Measurements from ENCODE around the gene METTL26.

METTL26 gene

GRCh38 chr16:660132-660458 is 24.0 kb upstream of the METTL26 start:
- in situ Hi-C loops (cut with MboI; ENCODE audit: low sequenced_read_pairs): loop anchor here (10.0 kb wide), 1 partner anchor 265 kb away; the partner anchor contains the start of gene NME4

GRCh38 chr16:659618-660017 is 23.5 kb upstream of the METTL26 start:
- in situ Hi-C loops (cut with MboI; ENCODE audit: low sequenced_read_pairs): loop anchor here (10.0 kb wide), 1 partner anchor 265 kb away; the partner anchor contains the start of gene NME4

GRCh38 chr16:658679-659571 is 22.8 kb upstream of the METTL26 start:
- in situ Hi-C loops (cut with MboI; ENCODE audit: low sequenced_read_pairs): no loop called here

GRCh38 chr16:657487-657886 is 21.4 kb upstream of the METTL26 start:
- in situ Hi-C loops (cut with MboI; ENCODE audit: low sequenced_read_pairs): no loop called here

- in situ Hi-C loops (cut with MboI; ENCODE audit: low sequenced_read_pairs): no loop called here
Observed at GRCh38 chr16:654034-654433, 17.9 kb upstream of the METTL26 start.

GRCh38 chr16:652454-653305 is 16.6 kb upstream of the METTL26 start:
- in situ Hi-C loops (cut with MboI; ENCODE audit: low sequenced_read_pairs): no loop called here

- in situ Hi-C loops (cut with MboI; ENCODE audit: low sequenced_read_pairs): no loop called here
Observed at GRCh38 chr16:651844-652243, 15.7 kb upstream of the METTL26 start.

GRCh38 chr16:649631-650030 is 13.5 kb upstream of the METTL26 start:
- in situ Hi-C loops (cut with MboI; ENCODE audit: low sequenced_read_pairs): no loop called here

GRCh38 chr16:648781-649589 is 12.9 kb upstream of the METTL26 start, which contains the start of gene WDR90:
Gene WDR90 (plus strand): TSS chr16:649365. CDS start chr16:649417, 52 bp downstream.
- in situ Hi-C loops (cut with MboI; ENCODE audit: low sequenced_read_pairs): no loop called here

GRCh38 chr16:648071-648780 is 12.1 kb upstream of the METTL26 start:
- in situ Hi-C loops (cut with MboI; ENCODE audit: low sequenced_read_pairs): no loop called here

- in situ Hi-C loops (cut with MboI; ENCODE audit: low sequenced_read_pairs): no loop called here
Observed at GRCh38 chr16:647173-647902, 11.2 kb upstream of the METTL26 start.

GRCh38 chr16:646679-647172 is 10.6 kb upstream of the METTL26 start:
- in situ Hi-C loops (cut with MboI; ENCODE audit: low sequenced_read_pairs): no loop called here

- in situ Hi-C loops (cut with MboI; ENCODE audit: low sequenced_read_pairs): no loop called here
Observed at GRCh38 chr16:645852-646678, 10.0 kb upstream of the METTL26 start.

- in situ Hi-C loops (cut with MboI; ENCODE audit: low sequenced_read_pairs): no loop called here
Observed at GRCh38 chr16:644556-644955, 8.5 kb upstream of the METTL26 start.

- in situ Hi-C loops (cut with MboI; ENCODE audit: low sequenced_read_pairs): no loop called here
Observed at GRCh38 chr16:643050-643368, 6.9 kb upstream of the METTL26 start.

- in situ Hi-C loops (cut with MboI; ENCODE audit: low sequenced_read_pairs): no loop called here
Observed at GRCh38 chr16:642189-643049, 6.3 kb upstream of the METTL26 start.

- in situ Hi-C loops (cut with MboI; ENCODE audit: low sequenced_read_pairs): no loop called here
Observed at GRCh38 chr16:641326-642188, 5.5 kb upstream of the METTL26 start, which contains the start of gene MCRIP2. Gene MCRIP2 (plus strand): TSS chr16:641828. CDS start chr16:641992, 164 bp downstream.

All from HL-60/S4 (cell line).